GM12892 (cell line): ENCODE measurements around the gene EFCAB13.

Experiments
- POLR2A ChIP-seq: IDR thresholded peaks from 2 replicates; pipeline ENCODE4 v1.6.1; 2011; ENCODE audit warnings: low read depth, low read length, control low read depth
- POLR2AphosphoS5 ChIP-seq: IDR thresholded peaks from 2 replicates; pipeline ENCODE4 v1.6.1; 2011; ENCODE audit warnings: low read depth, low read length, control low read depth

DNA sequence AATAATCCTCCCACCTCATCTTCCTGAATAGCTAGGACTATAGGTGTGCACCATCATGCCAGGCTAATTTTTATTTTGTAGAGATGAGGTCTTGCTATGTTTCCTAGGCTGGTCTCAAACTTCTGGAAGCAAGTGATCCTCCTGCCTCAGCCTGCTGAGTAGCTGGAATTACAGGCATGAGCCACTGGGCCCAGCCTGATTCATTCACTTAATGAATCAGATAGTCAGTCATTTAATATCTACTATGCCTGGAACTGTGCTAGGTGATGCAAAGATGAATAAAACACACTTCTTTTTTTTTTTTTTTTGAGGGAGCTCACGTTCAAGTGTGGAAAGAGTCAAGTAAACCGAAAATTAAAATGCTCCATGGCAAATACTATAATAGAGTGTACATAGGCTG lies 39.4 kb downstream of the EFCAB13 start:
- TF ChIP-seq POLR2AphosphoS5 (no peak), POLR2A (no peak)
